Fibroblast of the conjunctiva (primary cell): ENCODE results near the gene PAK6.

Source experiments
- DNase-seq: peaks from one replicate; pipeline ENCODE4 v3.0.0-alpha.2; 2010; ENCODE audit warnings: low read depth

The PAK6 gene

GRCh38 chr15:40238532-40239403 lies at the start of gene PAK6:
Gene PAK6, plus strand, starts transcription at chr15:40239063. Its CDS starts 25,723 bp downstream, at chr15:40264786.
- DNase-seq: no peak

GRCh38 chr15:40190591-40190990 lies 48.3 kb upstream of the PAK6 start:
- peak; percentile 23 for DNase-seq

- no peak for DNase-seq
Observed at GRCh38 chr15:40192942-40193341, 45.9 kb upstream of the PAK6 start.

- no peak for DNase-seq
Observed at GRCh38 chr15:40197434-40197833, 41.4 kb upstream of the PAK6 start.

GRCh38 chr15:40198355-40199085 lies 40.3 kb upstream of the PAK6 start:
- no peak for DNase-seq

GRCh38 chr15:40204100-40204499 lies 34.8 kb upstream of the PAK6 start:
- no peak for DNase-seq

- DNase-seq: peak; percentile 53
Observed at GRCh38 chr15:40217166-40217824, 21.6 kb upstream of the PAK6 start.

- DNase-seq: no peak
Observed at GRCh38 chr15:40219801-40220200, 19.1 kb upstream of the PAK6 start.

- DNase-seq: no peak
Observed at GRCh38 chr15:40222131-40222530, 16.7 kb upstream of the PAK6 start.

GRCh38 chr15:40226736-40227135 lies 12.1 kb upstream of the PAK6 start:
- no peak for DNase-seq

- no peak for DNase-seq
Observed at GRCh38 chr15:40229316-40229715, 9.5 kb upstream of the PAK6 start.

GRCh38 chr15:40229956-40230355 lies 8.9 kb upstream of the PAK6 start:
- no peak for DNase-seq

GRCh38 chr15:40232625-40233070 lies 6.2 kb upstream of the PAK6 start:
- no peak for DNase-seq

GRCh38 chr15:40233727-40234577 lies 4.9 kb upstream of the PAK6 start:
- DNase-seq: no peak

- DNase-seq: no peak
Observed at GRCh38 chr15:40234783-40235182, 4.1 kb upstream of the PAK6 start.

- DNase-seq: no peak
Observed at GRCh38 chr15:40235201-40235885, 3.5 kb upstream of the PAK6 start.

- no peak for DNase-seq
Observed at GRCh38 chr15:40239404-40239692, 485 bp downstream of the PAK6 start.

GRCh38 chr15:40239693-40240618 lies 1.1 kb downstream of the PAK6 start:
- DNase-seq: no peak

- DNase-seq: no peak
Observed at GRCh38 chr15:40240619-40241221, 1.9 kb downstream of the PAK6 start.
